Retinal pigment epithelial cell (primary cell): ENCODE measurements around the gene MAD1L1.

Experiments
- DNase-seq: peaks from one replicate; pipeline ENCODE4 v3.0.0-alpha.2; 2010; ENCODE audit warnings: low read depth
- H3K4me3 ChIP-seq: 2 replicates; pipeline ENCODE4 v1.5.1; 2011; ENCODE audit warnings: mild to moderate bottlenecking, low read length, control low read depth, moderate library complexity
- CTCF ChIP-seq: conservative IDR thresholded peaks from 2 replicates; pipeline ENCODE4 v1.5.1; 2011; ENCODE audit warnings: low read depth, low read length, control low read depth, inconsistent platforms

MAD1L1 gene

DNA sequence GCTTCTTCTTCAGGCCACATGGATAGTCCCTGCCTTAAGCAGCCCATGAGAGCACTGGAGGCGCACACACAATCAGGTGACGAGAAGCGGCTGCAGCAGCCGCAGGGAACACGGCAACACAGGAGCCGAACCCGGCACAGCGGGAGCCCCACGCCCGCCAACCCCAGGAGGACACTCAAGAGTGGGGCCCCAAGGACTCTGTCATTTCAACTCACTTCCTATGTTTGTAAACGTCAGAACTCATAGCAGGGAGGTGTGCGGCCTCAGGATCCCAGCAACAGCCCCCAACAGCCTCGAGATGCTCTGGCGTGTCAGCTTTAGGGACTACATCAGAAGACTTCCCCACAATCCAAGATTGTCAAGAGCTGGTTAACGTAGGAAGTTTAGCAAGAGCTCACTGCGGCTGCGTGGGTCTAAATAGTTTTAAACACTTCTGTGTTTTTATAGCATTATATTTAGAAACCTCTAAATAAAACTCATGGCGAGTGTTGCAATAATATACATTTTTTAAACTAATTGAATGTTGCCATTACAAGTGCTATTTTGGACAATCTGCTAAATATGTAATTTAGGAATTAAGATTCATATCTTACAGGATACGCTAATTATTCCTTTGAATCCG lies 123.4 kb downstream of the MAD1L1 start:
- TF ChIP-seq CTCF, result no peak
- DNase-seq, result no peak
- H3K4me3 ChIP-seq, result no peak overlapping the region

- H3K4me3 ChIP-seq, result no peak overlapping the region
These were observed 124.1 kb downstream of the MAD1L1 start for GRCh38 chr7:2108501-2109250.

DNA sequence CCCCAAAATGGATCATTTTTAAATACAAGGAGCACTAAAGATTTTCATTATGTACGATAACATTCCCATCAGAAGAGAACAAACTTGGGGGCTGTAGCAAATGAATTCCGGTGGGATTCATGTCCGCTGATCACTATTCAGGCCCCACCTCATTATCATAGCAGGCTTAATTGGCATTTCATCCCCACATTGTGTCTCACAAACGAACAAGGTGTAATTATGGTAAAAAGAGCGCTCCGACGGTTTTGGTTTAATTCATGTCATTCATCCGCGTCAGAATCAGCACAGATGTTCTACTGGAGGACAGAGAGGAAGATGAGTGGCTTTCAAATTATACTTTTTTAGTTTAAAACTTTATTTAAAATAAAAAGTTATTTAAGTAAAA lies 124.7 kb downstream of the MAD1L1 start:
- no peak for DNase-seq
- no peak overlapping the region for H3K4me3 ChIP-seq
- no peak for TF ChIP-seq CTCF

More at GRCh38 chr7:2108501-2109250, 124.1 kb downstream of the MAD1L1 start:
- TF ChIP-seq CTCF, result no peak
- no peak for DNase-seq

GRCh38 chr7:2107386-2108070 lies 125.2 kb downstream of the MAD1L1 start:
- no peak overlapping the region for H3K4me3 ChIP-seq
- TF ChIP-seq CTCF, result no peak
- no peak for DNase-seq

- TF ChIP-seq CTCF, result no peak
- no peak for DNase-seq
- no peak overlapping the region for H3K4me3 ChIP-seq
These were observed 125.8 kb downstream of the MAD1L1 start for GRCh38 chr7:2106924-2107323.

DNA sequence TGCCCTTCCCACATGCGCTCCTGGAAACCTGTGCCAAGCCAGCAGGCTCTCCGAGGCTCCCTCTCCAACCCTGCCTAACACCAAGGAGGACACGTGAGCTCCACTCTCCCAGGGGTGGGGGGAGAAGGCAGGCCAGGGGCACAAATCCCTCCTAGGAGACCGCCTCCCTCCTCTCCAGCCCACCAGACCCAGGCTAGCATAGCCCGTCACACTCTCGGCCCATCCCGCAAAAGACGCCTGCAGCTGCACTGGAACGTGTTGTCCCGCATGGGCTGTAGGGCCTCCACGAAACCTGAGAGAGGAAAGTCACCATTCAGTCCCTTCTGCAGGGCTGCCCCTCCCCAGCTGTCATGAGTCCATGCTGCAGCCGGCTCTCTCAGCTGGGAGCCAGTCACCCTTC lies 126.3 kb downstream of the MAD1L1 start:
- TF ChIP-seq CTCF, result no peak
- H3K4me3 ChIP-seq, result no peak overlapping the region

More for the DNA sequence above, 126.3 kb downstream of the MAD1L1 start:
- DNase-seq, result no peak
